HepG2 (cell line): ENCODE data around the gene ATM. TPM values are rescaled to one million over a fixed set of nuclear protein-coding genes. Genes with fewer than 3 reads are reported as not detected.

Experiments used
- ATAC-seq: fragments of 200-7000 bp; cut with Tn5 transposase; 3 replicates; pipeline ENCODE4 v1.9.1; 2020; ENCODE audit warnings: mild to moderate bottlenecking, moderate library complexity
- BruUV-seq: library from RNA; stranded (reverse); fragments of 400-500 nt; replicated peaks from 2 replicates; lab custom pipeline; 2021; lab: Mats Ljungman, UMichigan
- CTCF ChIA-PET: fragments of 300-600 bp; formaldehyde crosslinking; extraction: SDS; loops from one replicate; lab custom pipeline; 2021; ENCODE audit warnings: low total read pairs, inconsistent platforms, low intra/inter-chr PET ratio; lab: Yijun Ruan, JAX
- POLR2A ChIA-PET: fragments of 350-600 bp; sonication (Branson Sonifier 250); formaldehyde crosslinking; loops from one replicate; lab custom pipeline; 2020; ENCODE audit warnings: antibody characterized with exemption, inconsistent platforms; lab: Yijun Ruan, JAX
- DNase-seq: peaks from one replicate; pipeline ENCODE4 v3.0.0-alpha.2; 2015; ENCODE audit warnings: low spot score
- FAIRE-seq: peaks from 3 replicates; lab custom pipeline; 2011; peaks lifted over from hg19 to GRCh38; lab: Jason Lieb, UNC
- H2AFZ ChIP-seq: one replicate; pipeline ENCODE4 v1.6.1; 2011; ENCODE audit warnings: low read length, inconsistent platforms
- H3K27ac ChIP-seq: fragments of 300-600 bp; 3 replicates; pipeline ENCODE4 v1.8.0; 2011; ENCODE audit warnings: mixed run types, mild to moderate bottlenecking, mixed read lengths, low read length, inconsistent platforms; ENCODE audit not compliant: insufficient read depth; ENCODE audit errors: extremely low read length
- H3K27me3 ChIP-seq, 2 experiments: fragments of 200-600 bp in 1 of 2; 2 replicates in 1 of 2; 3 replicates in 1 of 2; pipeline versions ENCODE4 v1.6.0 to v1.8.0; 2011; ENCODE audit warnings: low read length in 2 of 2, mild to moderate bottlenecking in 2 of 2, moderate library complexity in 2 of 2, inconsistent platforms in 1 of 2; ENCODE audit not compliant: insufficient read depth in 2 of 2, control insufficient read depth in 1 of 2
- H3K36me3 ChIP-seq, 2 experiments: fragments of 200-600 bp in 1 of 2; replicated peaks in 1 of 2; 2 replicates in 1 of 2; 3 replicates in 1 of 2; pipeline versions ENCODE4 v1.5.1 to v1.8.0; 2011; ENCODE audit warnings: low read length in 2 of 2, inconsistent platforms in 1 of 2; ENCODE audit not compliant: insufficient read depth in 2 of 2, control insufficient read depth in 1 of 2
- H3K4me1 ChIP-seq: 2 replicates; pipeline ENCODE4 v1.5.1; 2012; ENCODE audit warnings: low read length, inconsistent platforms; ENCODE audit not compliant: insufficient read depth
- H3K4me2 ChIP-seq: 2 replicates; pipeline ENCODE4 v1.6.0; 2011; ENCODE audit warnings: low read depth, low read length, inconsistent platforms
- H3K4me3 ChIP-seq, 3 experiments: fragments of 200-600 bp in 1 of 3; sonication (generic), shearing (Covaris generic) in 1 of 3; replicated peaks in 1 of 3; 2 replicates each; pipeline ENCODE4 v1.5.1; 2011 to 2016; ENCODE audit warnings: low read length in 3 of 3, inconsistent platforms in 2 of 3, low read depth in 2 of 3, mild to moderate bottlenecking in 2 of 3, control low read depth in 1 of 3, mixed read lengths in 1 of 3; ENCODE audit not compliant: insufficient read depth in 1 of 3
- H3K79me2 ChIP-seq: one replicate; pipeline ENCODE4 v1.6.1; 2011; ENCODE audit warnings: low read length, inconsistent platforms; ENCODE audit not compliant: insufficient read depth
- H3K9ac ChIP-seq: 2 replicates; pipeline ENCODE4 v1.6.0; 2011; ENCODE audit warnings: mild to moderate bottlenecking, low read depth, low read length, inconsistent platforms; ENCODE audit not compliant: insufficient read depth
- H3K9me3 ChIP-seq: 2 replicates; pipeline ENCODE4 v1.5.1; 2012; ENCODE audit warnings: mild to moderate bottlenecking, low read length
- H4K20me1 ChIP-seq: 2 replicates; pipeline ENCODE4 v1.6.0; 2011; ENCODE audit warnings: inconsistent platforms, mild to moderate bottlenecking, low read length, moderate library complexity; ENCODE audit not compliant: insufficient read depth
- CCAR2 ChIP-seq: fragments of 200-400 bp; formaldehyde crosslinking; optimal IDR thresholded peaks from 2 replicates; pipeline ENCODE3; 2018; ENCODE audit warnings: low read depth, mild to moderate bottlenecking, low read length, moderate library complexity
- ELF4 ChIP-seq: sonication (generic); formaldehyde crosslinking; IDR thresholded peaks from 2 replicates; pipeline ENCODE4 v1.5.0; 2020; ENCODE audit warnings: missing genetic modification reagents, mild to moderate bottlenecking, moderate library complexity, borderline replicate concordance
- FOXM1 ChIP-seq: sonication (generic); formaldehyde crosslinking; IDR thresholded peaks from 2 replicates; pipeline ENCODE4 v1.5.0; 2020; ENCODE audit warnings: missing genetic modification reagents
- HES4 ChIP-seq: sonication (generic); formaldehyde crosslinking; IDR thresholded peaks from 2 replicates; pipeline ENCODE4 v1.9.0; 2021; ENCODE audit warnings: mild to moderate bottlenecking, missing genetic modification reagents, borderline replicate concordance
- KLF15 ChIP-seq: sonication (generic); formaldehyde crosslinking; IDR thresholded peaks from 2 replicates; pipeline ENCODE4 v1.8.1; 2023; ENCODE audit warnings: borderline replicate concordance, mild to moderate bottlenecking, inconsistent platforms, missing genetic modification reagents, mixed read lengths
- SIX4 ChIP-seq: sonication (generic); formaldehyde crosslinking; IDR thresholded peaks from 2 replicates; pipeline ENCODE4 v1.4.0; 2020; ENCODE audit warnings: missing genetic modification reagents
- SP2 ChIP-seq: sonication (generic); formaldehyde crosslinking; IDR thresholded peaks from 2 replicates; pipeline ENCODE4 v1.5.1; 2020; ENCODE audit warnings: mild to moderate bottlenecking, missing genetic modification reagents
- ZNF3 ChIP-seq: IDR thresholded peaks from 2 replicates; pipeline ENCODE4 v1.7.0; 2017; ENCODE audit warnings: inconsistent platforms
- ZNF329 ChIP-seq: sonication (generic); formaldehyde crosslinking; IDR thresholded peaks from 2 replicates; pipeline ENCODE4 v1.9.0; 2021; ENCODE audit warnings: low read depth, mild to moderate bottlenecking, missing genetic modification reagents
- ZNF550 ChIP-seq: sonication (generic); formaldehyde crosslinking; IDR thresholded peaks from 2 replicates; pipeline ENCODE4 v1.4.0; 2020; ENCODE audit warnings: mild to moderate bottlenecking, missing genetic modification reagents, borderline replicate concordance
- WGBS: methylation state at CpG from one replicate; pipeline ENCODE4 v1.1.6; 2017; ENCODE audit warnings: low lambda C conversion rate; 5-methylcytosine and 5-hydroxymethylcytosine counted together
- in situ Hi-C: cut with HindIII; loops from 2 replicates; pipeline ENCODE4 v1.10.0; 2017; ENCODE audit warnings: low pct_unique_long_range_greater_than_20kb; ENCODE audit not compliant: extremely low pct_ligation_motif_present
- intact Hi-C: fragments of 100-400 bp; cut with micrococcal nuclease; formaldehyde crosslinking; loops from one replicate; pipeline ENCODE4 v1.10.0; 2022; ENCODE audit not compliant: unreplicated experiment
- polyA plus RNA-seq, 8 experiments: library from polyadenylated mRNA; depleted of rRNA in 3 of 8; stranded (reverse) in 7 of 8; unstranded in 1 of 8; fragments of >200 nt; fragmentation: Illumina TruSeq in 4 of 8; extraction: Trizol in 4 of 8; gene quantifications; 2 replicates each; pipeline versions ENCODE4 v1.2.1 to v1.2.3, GENCODE V29; 2011 to 2016; ENCODE audit warnings: low read depth in 4 of 8, missing spikeins in 1 of 8, mixed read lengths in 1 of 8; ENCODE audit not compliant: insufficient read depth in 1 of 8
- total RNA-seq, 5 experiments: library from RNA; depleted of rRNA; stranded (reverse); fragments of >200 nt; fragmentation: Illumina TruSeq; extraction: Trizol; gene quantifications; 2 replicates each; pipeline ENCODE4 v1.2.3, GENCODE V29; 2016; ENCODE audit warnings: low read depth in 1 of 5
- TF ChIP-seq, protein P1 (sequence below): sonication (generic); formaldehyde crosslinking; IDR thresholded peaks from 2 replicates; pipeline ENCODE4 v1.5.0; 2020; ENCODE audit warnings: mild to moderate bottlenecking, missing genetic modification reagents, moderate library complexity
- TF ChIP-seq, protein P2 (sequence below): fragments of 450-650 bp; IDR thresholded peaks from 2 replicates; pipeline ENCODE4 v1.6.1; 2017; ENCODE audit warnings: mild to moderate bottlenecking
- TF ChIP-seq, protein P3 (sequence below): sonication (generic); formaldehyde crosslinking; IDR thresholded peaks from 2 replicates; pipeline ENCODE4 v1.8.0; 2022; ENCODE audit warnings: missing genetic modification reagents, low read depth, mild to moderate bottlenecking, borderline replicate concordance
- TF ChIP-seq, protein P4 (sequence below): sonication (generic); formaldehyde crosslinking; IDR thresholded peaks from 2 replicates; pipeline ENCODE4 v1.5.0; 2020; ENCODE audit warnings: missing genetic modification reagents, mild to moderate bottlenecking, borderline replicate concordance
- TF ChIP-seq, protein P5 (sequence below): sonication (generic); formaldehyde crosslinking; IDR thresholded peaks from 2 replicates; pipeline ENCODE4 v1.8.0; 2022; ENCODE audit warnings: missing genetic modification reagents, mild to moderate bottlenecking, borderline replicate concordance

Gene ATM
- total and polyA plus RNA-seq, 2 of the 13 experiments (the other 11 are each of a cell fraction or from before 2014, with no cell fraction given) = 40.0 to 71.6 TPM

DNA sequence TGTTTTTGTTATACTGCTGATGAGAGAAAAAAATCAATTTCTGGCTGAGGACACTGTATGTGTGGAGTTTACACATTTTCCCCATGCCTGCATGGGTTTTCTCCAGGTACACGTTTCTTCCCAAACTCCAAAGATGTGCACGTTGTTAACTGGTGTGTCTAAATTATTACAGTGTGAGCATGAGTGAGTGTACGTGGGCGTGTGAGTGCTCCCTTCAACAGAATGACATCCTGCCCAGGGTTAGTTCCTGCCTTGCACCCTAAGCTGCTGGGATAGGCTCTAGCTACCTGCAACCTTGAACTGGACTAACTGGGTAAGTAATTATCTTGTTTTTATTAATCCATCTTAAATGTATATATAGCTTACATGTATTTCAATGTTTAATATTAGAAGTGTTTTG, 5.9 kb upstream of the ATM start:
- peaks cover 37% of the 10 kb centered on the region for H3K4me1 ChIP-seq
- in situ Hi-C loops = no loop called here
- DNase-seq (no peak), ATAC-seq (no peak), FAIRE-seq (no peak)
- no TSS peak for BruUV-seq
- no peaks in the 10 kb centered on the region; a peak in 2 of 5 replicates for H3K36me3 ChIP-seq
- H3K4me3 ChIP-seq = no peak overlapping the region
- ChIA-PET POLR2A (no interaction called here), CTCF (no interaction called here)
- no peak overlapping the region for H3K4me2 ChIP-seq
- no peaks in the 10 kb centered on the region; a peak in 1 of 5 replicates for H3K27me3 ChIP-seq
- intact Hi-C loops = no loop called here
- H3K9ac ChIP-seq = no peak overlapping the region
- no peak overlapping the region for H2AFZ ChIP-seq
- TF ChIP-seq ELF4 (CRISPR knock-in tag) (no peak), SIX4 (no peak), ZNF3 (CRISPR knock-in tag) (no peak), FOXM1 (CRISPR knock-in tag) (no peak), ZNF329 (CRISPR knock-in tag) (no peak), KLF15 (CRISPR knock-in tag) (no peak), HES4 (no peak), SP2 (CRISPR knock-in tag) (no peak), ZNF550 (CRISPR knock-in tag) (no peak), CCAR2 (no peak)
- TF ChIP-seq, protein P1, sequence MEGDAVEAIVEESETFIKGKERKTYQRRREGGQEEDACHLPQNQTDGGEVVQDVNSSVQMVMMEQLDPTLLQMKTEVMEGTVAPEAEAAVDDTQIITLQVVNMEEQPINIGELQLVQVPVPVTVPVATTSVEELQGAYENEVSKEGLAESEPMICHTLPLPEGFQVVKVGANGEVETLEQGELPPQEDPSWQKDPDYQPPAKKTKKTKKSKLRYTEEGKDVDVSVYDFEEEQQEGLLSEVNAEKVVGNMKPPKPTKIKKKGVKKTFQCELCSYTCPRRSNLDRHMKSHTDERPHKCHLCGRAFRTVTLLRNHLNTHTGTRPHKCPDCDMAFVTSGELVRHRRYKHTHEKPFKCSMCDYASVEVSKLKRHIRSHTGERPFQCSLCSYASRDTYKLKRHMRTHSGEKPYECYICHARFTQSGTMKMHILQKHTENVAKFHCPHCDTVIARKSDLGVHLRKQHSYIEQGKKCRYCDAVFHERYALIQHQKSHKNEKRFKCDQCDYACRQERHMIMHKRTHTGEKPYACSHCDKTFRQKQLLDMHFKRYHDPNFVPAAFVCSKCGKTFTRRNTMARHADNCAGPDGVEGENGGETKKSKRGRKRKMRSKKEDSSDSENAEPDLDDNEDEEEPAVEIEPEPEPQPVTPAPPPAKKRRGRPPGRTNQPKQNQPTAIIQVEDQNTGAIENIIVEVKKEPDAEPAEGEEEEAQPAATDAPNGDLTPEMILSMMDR (CRISPR knock-in tag) = no peak
- TF ChIP-seq, protein P2, sequence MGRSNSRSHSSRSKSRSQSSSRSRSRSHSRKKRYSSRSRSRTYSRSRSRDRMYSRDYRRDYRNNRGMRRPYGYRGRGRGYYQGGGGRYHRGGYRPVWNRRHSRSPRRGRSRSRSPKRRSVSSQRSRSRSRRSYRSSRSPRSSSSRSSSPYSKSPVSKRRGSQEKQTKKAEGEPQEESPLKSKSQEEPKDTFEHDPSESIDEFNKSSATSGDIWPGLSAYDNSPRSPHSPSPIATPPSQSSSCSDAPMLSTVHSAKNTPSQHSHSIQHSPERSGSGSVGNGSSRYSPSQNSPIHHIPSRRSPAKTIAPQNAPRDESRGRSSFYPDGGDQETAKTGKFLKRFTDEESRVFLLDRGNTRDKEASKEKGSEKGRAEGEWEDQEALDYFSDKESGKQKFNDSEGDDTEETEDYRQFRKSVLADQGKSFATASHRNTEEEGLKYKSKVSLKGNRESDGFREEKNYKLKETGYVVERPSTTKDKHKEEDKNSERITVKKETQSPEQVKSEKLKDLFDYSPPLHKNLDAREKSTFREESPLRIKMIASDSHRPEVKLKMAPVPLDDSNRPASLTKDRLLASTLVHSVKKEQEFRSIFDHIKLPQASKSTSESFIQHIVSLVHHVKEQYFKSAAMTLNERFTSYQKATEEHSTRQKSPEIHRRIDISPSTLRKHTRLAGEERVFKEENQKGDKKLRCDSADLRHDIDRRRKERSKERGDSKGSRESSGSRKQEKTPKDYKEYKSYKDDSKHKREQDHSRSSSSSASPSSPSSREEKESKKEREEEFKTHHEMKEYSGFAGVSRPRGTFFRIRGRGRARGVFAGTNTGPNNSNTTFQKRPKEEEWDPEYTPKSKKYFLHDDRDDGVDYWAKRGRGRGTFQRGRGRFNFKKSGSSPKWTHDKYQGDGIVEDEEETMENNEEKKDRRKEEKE = no peak
- TF ChIP-seq, protein P3, sequence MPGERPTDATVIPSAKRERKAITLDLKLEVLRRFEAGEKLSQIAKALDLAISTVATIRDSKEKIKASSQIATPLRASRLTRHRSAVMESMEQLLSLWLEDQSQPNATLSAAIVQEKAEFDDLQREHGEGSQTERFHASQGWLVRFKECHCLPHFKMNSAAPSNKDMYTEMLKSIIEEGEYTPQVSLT (CRISPR knock-in tag) = no peak
- TF ChIP-seq, protein P4, sequence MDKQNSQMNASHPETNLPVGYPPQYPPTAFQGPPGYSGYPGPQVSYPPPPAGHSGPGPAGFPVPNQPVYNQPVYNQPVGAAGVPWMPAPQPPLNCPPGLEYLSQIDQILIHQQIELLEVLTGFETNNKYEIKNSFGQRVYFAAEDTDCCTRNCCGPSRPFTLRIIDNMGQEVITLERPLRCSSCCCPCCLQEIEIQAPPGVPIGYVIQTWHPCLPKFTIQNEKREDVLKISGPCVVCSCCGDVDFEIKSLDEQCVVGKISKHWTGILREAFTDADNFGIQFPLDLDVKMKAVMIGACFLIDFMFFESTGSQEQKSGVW (CRISPR knock-in tag) = no peak
- TF ChIP-seq, protein P5, sequence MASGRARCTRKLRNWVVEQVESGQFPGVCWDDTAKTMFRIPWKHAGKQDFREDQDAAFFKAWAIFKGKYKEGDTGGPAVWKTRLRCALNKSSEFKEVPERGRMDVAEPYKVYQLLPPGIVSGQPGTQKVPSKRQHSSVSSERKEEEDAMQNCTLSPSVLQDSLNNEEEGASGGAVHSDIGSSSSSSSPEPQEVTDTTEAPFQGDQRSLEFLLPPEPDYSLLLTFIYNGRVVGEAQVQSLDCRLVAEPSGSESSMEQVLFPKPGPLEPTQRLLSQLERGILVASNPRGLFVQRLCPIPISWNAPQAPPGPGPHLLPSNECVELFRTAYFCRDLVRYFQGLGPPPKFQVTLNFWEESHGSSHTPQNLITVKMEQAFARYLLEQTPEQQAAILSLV (CRISPR knock-in tag) = no peak
- H3K9me3 ChIP-seq = no peaks in the 10 kb centered on the region
- H3K79me2 ChIP-seq = peaks cover 73% of the 10 kb centered on the region
- H3K27ac ChIP-seq = no peak overlapping the region
- no peaks in the 10 kb centered on the region; the same call in 1 of the 2 replicates for H4K20me1 ChIP-seq
- WGBS = 92% methylated on average over 4 of the region's 4 CpGs
